ENCODE measurements around the gene CANT1.
"Not testable (repeated sequence)": the region's sequence is repeated elsewhere in the genome, so short reads cannot be mapped to it uniquely, and the experiment has no call there.

Gene CANT1

DNA sequence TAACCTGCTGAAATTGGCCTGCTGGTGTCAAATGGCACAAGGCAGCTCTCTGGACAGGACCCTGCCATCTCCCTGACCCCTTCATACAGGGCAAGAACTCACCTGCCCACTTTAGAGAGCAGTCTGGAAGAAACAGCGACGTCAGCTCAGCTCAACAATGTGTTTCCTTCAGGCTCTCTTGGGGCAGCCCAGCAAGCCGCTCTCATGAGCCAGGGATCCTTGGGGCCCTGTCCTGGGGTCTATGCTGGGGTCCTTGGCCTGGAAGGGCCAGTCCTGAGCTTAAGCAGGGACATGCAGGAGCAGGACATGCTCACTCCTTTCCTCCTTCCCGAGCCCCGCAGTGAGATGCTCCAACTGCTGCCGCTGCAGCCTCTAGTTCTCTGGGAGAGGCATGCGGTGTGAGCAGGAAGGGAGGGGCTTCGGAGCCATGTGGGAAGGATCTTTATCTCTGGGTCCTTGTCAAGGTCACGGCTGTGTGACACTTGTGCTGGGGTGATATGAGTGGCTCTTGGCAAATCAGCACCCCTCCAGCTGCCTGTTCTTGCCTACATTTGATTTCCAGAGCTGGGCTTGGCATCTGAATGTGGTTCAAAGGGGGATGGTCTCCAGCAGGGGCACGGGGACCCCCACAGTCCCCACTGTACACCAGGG, 17.8 kb upstream of the CANT1 start:
- DNase-seq: no peak

DNA sequence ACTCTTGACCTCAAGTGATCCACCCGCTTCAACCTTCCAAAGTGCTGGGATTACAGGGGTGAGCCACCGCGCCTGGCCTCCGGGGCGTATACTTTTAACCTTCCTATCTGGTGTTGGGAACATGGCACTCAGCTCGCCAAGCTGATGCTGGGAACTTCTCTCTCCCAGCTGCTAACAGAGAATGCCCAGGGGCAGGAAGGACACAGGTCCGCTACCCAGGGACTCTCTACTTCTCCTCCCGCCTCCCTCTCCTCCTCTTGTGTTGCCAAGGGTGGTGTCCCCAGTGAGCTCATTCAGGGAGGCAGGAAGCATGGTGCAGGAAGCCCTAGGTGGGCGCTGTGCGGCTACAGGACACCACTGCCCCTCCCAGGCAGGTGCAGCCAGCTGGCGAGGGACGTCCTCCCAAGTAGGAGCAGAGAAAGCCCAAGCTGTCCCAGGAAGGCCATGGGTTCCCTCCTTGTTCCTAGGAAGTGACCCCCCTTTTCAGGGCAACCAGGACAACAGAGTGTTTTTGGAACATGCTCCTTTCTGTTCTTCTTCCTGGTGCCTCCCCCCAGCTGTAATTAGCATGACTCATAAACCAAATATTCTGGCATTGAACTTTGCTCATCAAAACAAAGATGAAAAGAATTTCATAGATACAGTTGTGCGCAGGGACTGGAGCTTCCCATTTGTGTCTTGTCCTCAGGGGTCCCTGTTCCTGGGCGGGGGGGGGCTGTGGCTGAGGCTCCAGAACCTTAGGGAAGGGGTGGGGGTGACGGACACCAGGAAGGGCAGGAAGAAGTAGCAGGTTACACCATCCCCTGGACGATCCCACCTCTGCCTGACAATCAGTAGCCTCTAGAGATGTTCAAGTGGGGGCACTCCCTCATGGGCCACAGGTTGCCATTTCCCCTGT, 17.1 kb upstream of the CANT1 start:
- peak; percentile 58 for DNase-seq

GRCh38 chr17:79024901-79025737, 15.6 kb upstream of the CANT1 start:
- no peak for DNase-seq

DNA sequence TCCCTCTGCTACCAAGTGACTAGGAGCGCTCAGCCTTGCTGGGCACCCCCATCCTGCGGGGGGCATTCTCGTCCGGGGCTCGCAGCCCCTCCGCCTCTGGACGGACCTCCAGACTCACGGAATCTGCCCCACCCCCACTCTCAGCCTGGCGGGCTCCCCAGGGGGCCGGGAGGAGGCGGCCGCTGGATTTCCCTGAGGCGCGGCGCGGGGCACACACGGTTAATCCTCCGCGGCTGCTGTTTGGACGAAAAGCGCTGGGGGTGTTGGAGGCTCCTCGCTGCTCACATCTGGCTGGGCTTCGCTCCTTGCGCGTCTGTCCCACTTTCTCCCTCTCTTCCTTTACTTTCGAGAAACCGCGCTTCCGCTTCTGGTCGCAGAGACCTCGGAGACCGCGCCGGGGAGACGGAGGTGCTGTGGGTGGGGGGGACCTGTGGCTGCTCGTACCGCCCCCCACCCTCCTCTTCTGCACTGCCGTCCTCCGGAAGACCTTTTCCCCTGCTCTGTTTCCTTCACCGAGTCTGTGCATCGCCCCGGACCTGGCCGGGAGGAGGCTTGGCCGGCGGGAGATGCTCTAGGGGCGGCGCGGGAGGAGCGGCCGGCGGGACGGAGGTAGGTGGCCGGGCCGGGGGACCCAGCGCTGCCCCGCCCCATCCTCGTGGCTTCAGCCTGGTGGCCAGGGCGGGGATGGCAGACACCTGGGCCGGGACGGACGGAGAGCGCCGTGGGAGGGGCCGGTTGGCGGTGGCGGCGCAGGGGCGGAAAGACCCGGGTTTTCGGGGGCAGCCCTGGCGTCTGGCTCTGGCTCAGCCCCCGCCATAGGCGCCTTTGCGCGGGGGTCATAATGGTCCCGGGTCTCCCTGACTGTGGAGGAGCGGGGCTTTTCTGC, 14.6 kb upstream of the CANT1 start, which contains the start of gene C1QTNF1:
TSS of gene C1QTNF1 (plus strand) at position 284 of the 886 bp plus-strand sequence. CDS start 19,800 bp downstream, outside the sequence.
- peak; percentile 16 for DNase-seq

DNA sequence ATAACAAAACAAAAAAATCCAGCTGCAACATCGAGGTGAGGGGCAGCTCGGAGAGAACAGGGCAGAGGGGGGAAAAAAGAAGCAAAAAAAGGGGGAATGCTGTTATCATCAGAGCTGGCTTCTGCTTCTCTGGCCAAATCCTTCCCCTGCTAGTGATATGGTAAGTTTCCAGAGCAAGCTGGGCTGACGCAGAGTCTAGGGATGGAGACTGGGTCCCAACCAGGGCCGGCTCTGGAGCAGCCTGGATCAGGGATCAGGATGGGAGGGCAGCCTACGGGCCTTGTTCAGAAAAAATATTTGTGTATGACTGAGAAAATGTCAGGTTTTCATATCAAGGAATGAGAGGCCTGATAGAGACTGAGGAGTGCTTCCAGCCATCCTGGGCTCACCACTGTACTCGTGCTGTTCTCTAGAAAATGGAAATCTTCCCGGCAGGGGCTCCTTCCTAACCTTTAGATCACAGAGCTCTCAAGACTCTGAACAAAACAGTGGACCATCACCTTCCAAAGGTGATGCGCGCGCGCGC, 13.7 kb upstream of the CANT1 start:
- no peak for DNase-seq

- DNase-seq: no peak
Observed at GRCh38 chr17:79022507-79022991, 13.0 kb upstream of the CANT1 start.

DNA sequence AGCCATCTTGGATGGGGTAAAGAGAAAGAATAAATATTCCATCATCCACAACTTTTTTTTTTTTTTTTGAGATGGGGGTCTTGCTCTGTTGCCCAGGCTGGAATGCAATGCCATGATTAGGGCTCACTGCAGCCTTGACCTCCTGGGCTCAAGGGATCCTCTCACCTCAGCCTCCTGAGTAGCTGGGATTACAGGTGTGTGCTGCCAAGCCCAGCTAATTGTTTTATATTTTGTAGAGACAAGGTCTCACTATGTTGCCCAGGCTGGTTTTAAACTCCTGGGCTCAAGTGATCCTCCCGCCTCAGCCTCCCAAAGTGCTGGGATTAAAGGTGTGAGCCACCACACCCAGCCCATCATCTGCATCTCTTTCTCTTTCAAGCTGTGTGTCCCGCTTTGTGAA, 12.4 kb upstream of the CANT1 start:
- DNase-seq: not testable (repeated sequence)

GRCh38 chr17:79020631-79021301, 11.2 kb upstream of the CANT1 start:
- DNase-seq: no peak

DNA sequence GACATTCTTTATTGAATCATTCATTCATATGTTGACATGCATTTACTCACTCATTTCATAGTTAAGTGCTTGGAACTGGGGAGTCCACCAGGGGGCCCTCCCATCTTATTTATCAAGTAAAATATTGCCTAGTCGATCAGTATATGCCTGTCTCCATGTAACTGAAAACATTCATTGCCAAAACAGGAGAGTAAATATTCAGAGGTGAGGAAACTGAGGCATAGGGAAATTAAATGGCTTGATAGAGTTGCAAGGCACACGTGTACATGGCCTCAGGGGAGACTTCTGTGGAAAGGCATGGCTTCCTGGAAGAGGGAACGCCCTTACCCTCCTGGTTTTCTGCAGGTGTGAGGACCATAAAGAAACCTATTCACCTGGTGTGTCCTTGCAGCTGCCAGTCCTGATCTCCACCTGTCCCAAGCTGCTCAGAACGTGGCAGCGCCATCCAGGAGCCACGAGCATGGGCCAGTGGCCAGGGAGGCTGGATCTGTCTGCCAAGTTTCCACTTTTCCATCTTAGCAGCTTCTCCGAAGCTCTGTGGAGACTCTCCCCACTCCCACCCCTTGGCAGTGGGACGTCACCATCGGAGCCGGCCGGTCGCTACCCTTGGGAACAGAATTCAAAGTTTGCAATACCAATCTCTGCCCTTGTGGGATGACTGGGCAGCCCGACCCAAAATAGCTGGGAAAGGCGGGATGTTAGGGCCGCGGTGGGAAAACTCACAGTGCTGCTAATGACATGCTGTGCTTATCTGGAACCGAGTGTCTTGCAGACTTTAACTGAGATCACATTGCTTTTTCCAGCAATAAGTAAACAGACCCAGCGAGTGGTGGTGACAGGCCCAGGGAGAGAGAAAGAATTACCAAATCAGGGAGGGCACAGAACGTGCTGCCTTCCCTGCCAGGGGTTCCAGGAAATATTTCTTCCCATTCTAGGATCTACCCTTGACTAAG, 10.3 kb upstream of the CANT1 start:
- peak; percentile 48 for DNase-seq

DNA sequence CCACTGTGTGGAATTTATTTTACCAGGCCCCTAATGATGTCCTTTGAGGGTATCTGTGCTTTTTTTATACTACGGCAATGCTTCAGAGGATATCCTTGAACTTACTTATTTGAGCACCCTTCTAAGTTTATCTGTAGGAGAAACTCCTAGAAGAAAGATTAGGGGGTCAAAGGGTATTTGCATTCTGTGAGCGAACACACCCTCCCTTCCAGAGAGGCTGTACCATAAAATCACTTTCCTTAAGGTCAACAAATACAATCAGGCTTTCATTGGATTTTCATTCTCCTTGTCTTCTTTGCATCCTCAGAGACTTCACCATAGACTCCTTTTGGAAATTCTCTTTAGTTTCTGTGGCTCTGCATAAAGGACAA, 9.7 kb upstream of the CANT1 start:
- DNase-seq: no peak

GRCh38 chr17:79018370-79018695, 8.8 kb upstream of the CANT1 start:
- no peak for DNase-seq

GRCh38 chr17:79017546-79018369, 8.2 kb upstream of the CANT1 start:
- DNase-seq: no peak

GRCh38 chr17:79014158-79014758, 4.7 kb upstream of the CANT1 start:
- DNase-seq: no peak

- DNase-seq: no peak
Observed at GRCh38 chr17:79012563-79013134, 3.1 kb upstream of the CANT1 start.

DNA sequence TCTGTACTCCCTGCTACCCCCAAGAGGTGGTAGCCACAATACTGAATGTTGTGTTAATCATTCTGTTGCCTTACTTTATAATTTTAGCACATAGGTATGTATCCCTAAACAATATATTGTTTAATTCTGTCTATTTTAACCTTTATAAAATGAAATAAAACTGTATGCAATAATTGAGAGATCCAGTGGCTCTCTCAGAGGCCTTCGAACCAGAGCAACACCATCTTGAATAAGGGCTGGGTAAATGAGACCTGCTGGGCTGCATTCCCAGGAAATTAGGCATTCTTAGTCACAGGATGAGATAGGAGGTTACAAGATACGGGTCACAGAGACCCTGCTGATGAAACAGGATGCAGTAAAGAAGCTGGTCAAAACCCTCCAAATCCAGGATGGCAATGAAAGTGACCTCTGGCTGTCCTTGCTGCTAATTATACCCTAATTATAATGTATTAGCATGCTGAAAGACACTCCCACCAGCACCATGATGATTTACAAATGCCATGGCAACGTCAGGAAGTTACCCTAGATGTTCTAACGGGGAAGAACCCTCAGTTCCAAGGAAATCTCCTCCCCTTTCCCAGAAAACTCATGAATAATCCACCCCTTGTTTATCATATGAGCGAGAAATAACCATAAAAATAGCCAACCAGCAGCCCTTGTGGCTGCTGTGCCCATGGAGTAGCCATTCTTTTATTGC, 2.0 kb upstream of the CANT1 start:
- DNase-seq: no peak

GRCh38 chr17:79010304-79010646, 711 bp upstream of the CANT1 start:
- DNase-seq: no peak

GRCh38 chr17:79008666-79009387, 737 bp downstream of the CANT1 start:
- no peak for DNase-seq

Data from T1000 (cell line).